GM19397 (cell line): Measurements from ENCODE around the gene ASIP.
"Not testable (repeated sequence)": the region's sequence is repeated elsewhere in the genome, so short reads cannot be mapped to it uniquely, and the experiment has no call there.

Experiments
- ATAC-seq: cut with Tn5 transposase; IDR thresholded peaks from one replicate; pipeline ENCODE4 v1.9.1; 2021; ENCODE audit warnings: mild to moderate bottlenecking, moderate library complexity; ENCODE audit not compliant: unreplicated experiment

ASIP gene, protein sequence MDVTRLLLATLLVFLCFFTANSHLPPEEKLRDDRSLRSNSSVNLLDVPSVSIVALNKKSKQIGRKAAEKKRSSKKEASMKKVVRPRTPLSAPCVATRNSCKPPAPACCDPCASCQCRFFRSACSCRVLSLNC

DNA sequence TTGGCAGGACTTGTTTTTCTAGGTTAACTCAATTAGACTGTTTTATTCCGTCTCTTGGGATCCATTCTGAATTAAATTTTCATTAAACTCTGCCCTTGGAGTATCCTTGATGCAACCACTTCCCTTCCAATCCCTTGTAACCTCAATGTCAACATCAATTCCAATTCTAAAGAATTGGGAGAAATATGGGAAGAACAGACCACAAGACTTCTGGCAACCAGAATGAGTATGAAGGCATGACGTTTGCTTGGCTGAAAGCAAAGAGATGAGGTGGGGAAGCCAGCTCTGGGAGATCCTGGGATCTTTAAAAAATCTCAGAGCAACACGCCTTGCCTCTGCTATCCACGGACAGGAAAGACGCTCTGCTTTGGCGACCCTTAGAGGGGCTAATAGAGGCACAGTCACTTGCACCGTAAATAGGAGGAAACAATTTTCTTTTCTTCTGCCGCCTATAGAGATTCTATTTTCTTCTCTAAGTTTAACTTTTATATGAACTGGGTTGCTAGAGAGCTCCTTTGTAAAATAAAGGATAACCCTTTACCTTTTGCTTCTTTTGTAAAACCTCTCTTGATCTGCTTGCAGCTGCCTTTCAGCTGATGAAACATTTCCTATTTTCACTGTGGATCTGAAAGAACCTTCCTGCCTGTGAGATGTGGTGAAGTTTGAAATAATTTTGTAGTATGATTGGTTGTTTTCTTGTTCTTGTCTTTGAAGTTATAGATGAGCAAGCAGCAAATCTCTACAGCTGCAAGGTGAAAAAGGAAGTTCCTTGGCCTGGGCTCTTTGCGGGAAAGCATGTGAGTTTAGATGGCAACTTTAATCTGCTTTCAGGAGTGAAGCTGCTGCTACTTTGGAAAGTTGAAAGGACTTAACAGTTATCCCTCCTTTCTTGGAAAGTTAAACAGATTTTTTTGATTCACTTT is at the start of gene ASIP:
TSS of gene ASIP (plus strand) at position 731 of the 923 bp plus-strand sequence. CDS start 18,952 bp downstream, outside the sequence.
- ATAC-seq: no peak

DNA sequence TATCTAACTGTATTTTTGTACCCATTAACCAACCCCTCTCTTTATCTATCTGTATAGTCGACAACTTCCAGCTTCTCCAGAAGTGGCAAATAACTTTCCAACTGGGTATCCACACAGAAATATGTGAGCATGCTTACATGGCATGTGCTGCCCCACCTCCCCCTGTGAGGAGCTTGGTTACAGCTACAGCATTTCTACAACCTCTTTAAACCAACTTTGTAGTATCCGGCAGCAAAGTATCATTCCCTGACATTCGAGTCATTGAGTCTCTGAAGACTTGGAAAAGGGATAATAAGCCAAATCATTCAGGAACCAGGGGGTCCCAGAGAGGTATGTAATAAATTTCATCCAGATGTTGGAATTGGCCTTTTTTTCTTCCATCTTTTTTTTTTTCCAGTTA is 48.2 kb upstream of the ASIP start:
- no peak for ATAC-seq

DNA sequence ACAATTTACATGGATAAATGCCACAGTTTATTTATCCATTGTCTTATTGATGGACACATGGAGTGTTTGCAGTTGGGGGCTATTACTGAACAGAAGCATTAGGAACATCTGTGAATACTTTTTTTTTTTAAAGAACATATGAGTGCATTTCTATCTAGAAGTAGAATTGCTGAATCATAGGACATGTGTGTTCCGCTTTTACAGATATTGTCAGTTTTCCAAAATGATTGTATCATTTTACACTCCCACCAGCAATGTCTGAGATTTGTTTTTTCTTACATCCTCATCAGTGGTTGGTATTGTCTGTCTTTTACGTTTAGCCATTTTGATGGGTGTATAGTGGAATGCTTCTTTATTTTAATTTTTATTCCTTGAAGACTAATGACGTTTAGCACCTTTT is 42.0 kb upstream of the ASIP start:
- no peak for ATAC-seq

DNA sequence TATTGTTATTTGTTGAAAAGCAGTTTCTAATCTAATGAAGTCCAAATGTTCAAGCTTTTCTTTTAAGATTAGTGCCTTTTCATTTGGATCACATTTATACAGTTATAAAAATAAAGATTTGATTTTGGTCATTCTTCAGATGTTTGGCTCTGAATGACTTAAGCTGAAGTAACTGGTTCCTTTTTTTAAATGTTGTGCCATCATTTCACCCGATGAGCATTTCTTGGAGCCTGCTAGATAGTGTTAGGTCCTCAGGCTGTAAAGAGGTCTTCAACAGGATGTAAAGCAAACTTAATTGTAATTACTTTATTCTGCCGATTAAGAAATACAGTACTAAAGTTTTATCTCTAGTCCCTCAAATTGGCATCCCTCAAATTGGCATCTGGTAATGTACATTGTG is 41.2 kb upstream of the ASIP start:
- ATAC-seq: no peak

DNA sequence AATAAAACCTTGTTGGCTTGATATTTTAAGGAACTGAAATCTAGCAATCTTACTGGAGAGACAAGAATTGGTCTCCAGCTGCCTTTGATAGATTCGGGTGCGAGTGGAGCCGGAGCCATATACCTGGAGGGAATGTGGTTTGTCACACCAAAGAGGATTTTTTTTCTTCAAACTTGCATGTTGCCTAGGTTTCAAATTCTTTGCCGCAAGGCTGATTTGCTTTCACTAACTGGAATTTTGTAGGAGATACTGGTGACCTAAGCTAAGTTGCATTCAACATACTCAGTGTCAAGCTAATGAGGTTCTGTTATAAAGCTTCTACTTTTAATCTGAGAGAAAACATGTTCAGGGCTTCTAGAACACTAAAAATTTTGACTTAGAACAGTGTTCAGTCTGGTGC is 39.7 kb upstream of the ASIP start:
- no peak for ATAC-seq

DNA sequence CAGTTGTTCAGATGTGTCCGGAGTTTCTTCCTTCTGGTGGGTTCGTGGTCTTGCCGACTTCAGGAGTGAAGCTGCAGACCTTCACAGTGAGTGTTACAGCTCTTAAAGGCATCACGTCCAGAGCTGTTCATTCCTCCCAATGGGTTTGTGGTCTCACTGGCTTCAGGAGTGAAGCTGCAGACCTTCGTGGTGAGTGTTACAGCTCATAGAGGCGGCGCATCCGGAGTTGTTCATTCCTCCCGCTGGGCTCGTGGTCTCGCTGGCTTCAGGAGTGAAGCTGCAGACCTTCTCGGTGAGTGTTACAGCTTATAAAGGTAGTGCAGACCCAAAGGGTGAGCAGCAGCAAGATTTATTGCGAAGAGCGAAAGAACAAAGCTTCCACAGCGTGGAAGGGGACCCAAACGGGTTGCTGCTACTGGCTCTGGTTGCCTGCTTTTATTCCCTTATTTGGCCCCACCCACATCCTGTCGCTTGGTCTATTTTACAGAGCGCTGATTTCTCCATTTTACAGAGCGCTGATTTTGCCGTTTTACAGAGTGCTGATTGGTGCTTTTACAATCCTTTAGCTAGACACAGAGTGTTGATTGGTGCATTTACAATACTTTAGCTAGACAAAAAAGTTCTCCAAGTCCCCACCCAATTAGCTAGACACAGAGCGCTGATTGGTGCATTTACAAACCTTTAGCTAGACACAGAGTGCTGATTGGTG is 35.9 kb upstream of the ASIP start:
- not testable (repeated sequence) for ATAC-seq

DNA sequence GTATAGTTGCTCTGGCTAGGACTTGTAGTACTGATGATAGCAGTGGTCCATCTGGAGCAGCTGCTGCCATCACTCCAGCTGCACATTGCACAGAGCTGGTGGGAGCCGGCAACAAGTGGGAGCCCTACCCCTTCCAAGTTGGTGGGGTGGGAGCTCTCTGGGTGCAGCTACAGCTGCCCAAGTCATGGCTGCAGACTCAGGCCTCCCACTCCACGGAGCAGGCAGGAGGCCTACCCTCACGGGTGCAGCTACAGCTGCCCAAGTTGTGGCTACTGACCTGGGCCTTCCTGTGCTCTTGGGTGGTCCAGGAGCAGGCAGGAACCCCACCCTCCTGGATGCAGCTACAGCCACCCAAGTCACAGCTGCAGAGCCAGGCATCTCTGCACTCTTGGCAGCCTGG is 32.1 kb upstream of the ASIP start:
- ATAC-seq: no peak

DNA sequence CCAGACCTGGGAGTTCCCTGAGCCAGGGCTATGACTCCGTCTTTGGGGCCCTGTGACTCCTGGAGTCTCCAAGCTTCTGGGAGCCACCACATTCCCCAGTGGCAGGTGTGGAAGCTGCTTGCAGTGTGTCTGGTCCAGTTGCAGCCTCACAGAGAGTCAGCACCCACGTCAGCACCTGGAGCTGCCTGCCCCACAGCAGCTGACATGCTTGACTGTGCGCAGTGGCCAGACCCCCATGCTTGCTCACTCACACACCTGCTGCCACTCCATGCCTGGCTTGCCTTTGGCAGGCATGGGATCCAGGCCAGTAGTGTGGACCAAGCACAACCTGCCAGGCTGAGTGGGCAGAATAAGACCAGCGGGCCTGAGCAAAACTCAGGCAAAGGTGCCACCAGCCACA is 31.0 kb upstream of the ASIP start:
- no peak for ATAC-seq

DNA sequence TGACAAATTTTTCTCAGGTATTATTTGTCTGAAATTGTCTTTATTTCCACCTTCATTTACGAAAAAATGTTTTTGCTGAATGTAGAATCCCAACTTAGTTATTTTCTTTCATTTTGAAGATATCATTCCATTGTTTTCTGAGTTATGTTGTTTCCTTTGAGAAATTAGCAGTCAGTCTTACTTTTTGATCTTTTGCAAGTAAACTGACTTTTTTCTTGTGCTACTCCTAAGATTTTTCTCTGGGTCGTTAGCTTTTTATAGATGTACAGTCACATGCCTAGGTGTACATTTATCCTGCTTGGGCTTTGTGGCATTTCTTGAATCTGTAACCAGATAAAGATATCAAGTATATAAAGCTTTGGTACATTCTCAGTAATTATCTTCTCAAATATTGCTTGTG is 29.6 kb upstream of the ASIP start:
- no peak for ATAC-seq

DNA sequence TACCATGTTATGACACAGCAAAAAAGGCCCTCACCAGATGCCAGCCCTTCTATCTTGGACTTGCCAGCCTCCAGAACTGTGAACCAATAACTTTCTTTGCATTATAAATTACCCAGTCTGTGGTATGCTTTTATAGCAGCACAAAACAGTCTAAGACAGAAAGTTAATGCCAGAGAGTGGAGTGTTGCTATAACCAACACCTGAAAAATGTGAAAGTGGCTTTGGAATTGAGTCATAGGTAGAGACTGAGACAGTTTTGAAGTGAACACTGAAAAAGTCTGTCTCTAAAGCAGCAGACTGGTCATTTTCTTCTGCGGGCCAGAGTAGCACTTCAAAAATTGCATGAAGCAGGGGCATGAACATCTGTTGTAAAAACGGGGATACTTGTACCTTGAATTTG is 28.0 kb upstream of the ASIP start:
- no peak for ATAC-seq

DNA sequence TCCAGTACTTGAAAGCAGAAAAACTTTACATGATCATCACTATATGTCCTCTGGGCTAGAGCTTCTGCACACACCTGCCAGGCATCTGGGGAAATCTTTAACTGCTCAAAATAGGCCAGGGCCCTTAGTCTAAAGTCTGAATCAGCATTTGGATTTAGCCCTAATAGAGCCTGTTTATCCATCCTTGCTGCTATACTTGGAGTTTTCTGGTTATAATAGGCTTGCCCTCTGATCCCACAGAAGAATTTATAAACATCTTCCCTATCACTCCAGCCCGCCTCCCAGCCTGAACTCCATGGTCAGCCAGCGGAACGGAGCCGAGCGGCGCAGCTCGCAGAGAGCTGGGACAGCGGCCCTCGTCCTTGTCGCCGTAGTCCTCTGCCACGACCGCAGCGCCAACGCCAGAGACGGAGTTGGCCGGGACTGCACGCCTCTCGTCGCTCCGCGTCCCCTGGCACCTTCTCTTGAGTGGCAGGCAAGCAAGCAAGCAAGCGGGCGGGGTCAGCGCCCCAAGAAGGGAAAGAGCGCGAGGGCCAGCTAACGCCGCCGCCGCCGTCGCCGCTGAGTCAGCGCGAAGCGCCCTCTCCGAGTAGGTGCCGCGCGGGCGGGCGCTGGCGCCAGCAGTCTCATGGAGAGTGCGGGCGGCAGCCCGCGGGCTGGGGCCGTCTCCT is 25.4 kb upstream of the ASIP start:
- ATAC-seq: no peak

DNA sequence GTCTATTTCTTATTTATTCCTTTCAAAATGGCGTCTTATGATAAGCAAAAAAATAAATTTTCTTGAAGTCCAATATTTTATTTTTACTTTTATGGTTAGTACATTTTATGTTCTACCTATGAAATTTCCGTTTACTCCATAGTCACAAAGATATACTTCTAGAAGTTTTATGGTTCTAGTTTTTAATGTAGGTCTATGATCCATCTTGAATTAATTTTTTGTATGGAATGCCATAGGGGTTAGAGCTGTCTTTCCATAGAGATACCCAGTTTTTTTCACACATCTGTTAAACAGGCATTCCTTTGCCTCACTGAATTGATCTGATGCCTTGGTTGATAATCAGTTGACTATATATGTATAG is 24.9 kb upstream of the ASIP start:
- no peak for ATAC-seq

DNA sequence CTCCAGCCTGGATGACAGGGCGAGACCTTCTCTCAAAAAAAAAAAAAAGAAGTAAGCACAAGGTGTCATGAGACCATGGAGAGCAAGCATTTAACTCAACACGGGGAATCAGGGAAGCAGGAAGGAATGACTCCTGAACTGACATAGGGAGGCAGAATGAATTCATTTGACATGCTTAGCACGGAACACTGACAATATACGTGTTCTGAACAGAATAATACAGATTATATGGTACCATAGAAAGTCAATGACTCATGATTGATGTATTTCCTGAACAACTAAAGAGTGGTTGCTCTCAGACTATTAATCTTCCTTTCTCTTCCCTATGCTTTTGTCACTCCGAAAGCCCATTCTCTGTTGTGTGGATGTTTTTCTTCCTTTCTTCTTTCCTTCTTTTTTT is 20.7 kb upstream of the ASIP start:
- ATAC-seq: no peak

DNA sequence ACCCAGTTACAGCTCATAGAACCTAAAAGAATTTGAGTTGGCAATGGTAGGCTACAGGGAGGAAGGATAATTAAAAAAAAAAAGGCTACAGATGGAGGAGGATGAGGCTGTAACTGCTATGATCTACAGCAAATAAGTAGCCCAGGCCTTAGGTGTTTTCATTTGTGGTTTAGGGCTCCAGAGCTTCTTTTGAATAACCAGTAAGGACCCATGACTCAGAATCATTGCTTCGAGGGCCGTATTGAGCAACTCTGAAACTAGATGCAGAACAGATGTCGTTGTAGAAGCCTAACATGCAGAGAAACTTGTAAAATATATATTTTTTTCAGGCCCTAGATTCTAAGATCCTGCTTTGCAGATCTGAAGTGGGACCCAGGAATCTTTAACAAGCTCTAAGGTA is 19.0 kb upstream of the ASIP start:
- ATAC-seq: no peak

DNA sequence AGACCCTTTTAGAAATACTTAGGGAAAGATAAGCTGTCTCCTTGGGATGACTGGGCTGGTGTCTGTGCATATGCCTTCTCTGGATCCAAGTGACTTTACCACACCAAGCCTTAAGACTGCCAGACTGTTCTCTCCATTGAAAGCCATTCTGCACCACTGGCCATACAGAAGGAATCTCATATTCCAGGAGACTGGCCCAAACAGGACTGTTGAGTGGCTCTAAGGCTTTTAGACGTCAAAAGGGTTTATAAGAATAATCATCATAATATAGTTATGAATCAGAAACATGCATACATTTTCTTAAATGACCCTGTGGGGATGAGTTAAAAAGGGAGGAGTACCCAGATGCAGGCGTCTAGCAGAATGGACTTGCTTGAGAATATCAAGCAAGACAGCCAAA is 17.0 kb upstream of the ASIP start:
- not testable (repeated sequence) for ATAC-seq

DNA sequence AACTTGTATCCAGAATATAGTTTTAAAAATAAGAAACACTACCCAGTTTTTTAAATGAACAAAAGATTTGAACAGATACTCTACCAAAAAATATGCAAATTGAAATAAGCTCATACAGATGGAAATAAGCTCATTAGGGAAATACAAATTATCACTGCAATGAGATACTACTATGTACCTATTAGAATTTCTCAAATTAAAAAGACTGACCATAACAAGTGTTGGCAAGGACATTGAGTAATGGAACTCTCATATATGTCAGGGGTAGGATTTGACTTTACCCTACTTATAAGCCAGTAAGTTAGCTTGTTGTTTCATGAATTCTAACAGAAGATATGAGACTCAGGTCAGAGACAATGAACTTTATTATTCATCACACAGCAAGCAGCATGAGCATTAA is 9.6 kb upstream of the ASIP start:
- no peak for ATAC-seq

DNA sequence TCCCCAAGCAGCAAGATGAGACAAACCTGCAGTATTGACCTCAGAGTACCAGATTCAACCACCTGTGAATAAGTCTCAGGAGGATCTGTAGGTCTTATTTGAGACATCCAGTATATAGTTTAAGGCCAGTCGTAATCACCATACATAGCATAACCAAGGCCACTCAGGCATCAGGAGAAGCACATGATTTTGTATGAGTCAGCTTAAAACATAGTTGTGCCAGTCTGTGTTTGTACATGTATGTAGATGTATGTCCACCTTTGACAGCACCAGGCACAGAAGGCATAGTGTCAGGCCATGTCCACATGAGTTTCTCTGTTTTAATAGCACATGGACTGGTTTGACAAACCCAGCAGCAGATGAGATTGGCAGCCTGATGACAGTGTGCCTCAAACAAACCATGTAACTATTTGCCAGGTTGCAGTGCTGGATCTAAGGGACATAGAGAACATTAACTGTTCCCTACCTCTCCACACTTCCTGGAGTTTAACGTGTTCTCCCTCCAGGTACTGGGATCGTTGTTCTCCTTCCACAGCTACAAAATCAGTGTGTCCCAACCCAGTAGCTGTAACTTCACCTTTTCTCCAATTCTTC is 8.6 kb upstream of the ASIP start:
- ATAC-seq: no peak

DNA sequence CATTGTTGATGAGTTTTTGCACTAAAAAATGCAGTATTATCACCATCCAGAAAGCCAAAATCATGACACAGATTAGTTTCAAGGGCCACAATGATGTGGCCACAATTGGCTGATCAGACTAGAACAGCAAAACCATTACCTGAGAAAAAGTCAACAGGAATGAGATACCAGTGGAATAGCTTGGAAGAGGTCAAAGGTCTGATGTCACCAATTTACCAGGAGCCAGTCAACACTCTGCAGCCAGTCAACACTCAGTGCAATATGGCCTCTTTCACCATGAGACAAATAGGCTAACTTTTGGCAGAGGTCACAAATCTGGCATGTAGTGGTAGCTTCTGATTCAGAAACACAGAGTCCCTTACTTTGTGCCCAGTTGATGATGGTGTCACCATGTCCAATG is 7.5 kb upstream of the ASIP start:
- ATAC-seq: no peak

DNA sequence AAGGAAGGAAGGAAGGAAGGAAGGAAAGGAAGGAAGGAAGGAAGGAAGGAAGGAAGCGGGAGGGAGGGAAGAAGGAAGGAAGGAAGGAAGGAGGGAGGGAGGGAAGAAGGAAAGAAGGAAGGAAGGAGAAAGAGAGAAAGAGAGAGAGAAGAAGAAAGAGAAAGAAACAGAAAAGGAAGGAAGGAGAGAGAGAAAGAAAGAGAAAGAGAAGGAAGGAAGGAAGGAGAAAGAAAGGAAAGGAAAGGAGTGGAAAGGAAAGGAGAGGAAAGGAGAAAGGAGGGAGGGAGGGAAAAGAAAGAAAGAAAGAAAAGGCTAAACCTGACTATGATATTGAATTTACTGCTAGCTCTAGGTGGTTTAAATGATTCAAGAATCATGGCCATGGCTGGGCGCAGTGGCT is 5.3 kb upstream of the ASIP start:
- ATAC-seq: no peak

DNA sequence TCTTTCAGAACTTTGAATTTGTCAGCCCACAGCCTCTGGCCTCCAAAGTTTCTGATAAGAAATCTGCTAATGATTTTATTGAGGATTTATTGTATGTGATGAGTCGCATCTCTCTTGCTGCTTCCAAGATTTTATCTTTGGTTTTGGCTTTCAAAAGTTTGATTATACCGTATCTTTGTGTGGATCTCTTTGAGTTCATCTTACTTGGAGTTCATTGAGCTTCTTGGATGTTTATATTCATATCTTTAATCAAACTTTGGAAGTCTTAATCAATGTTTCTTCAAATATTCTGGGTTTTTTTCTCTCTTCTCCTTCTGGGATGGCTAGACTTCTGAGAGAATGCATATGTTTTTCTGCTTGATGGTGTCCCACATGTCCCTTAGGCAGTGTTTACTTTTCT is 3.3 kb upstream of the ASIP start:
- no peak for ATAC-seq

DNA sequence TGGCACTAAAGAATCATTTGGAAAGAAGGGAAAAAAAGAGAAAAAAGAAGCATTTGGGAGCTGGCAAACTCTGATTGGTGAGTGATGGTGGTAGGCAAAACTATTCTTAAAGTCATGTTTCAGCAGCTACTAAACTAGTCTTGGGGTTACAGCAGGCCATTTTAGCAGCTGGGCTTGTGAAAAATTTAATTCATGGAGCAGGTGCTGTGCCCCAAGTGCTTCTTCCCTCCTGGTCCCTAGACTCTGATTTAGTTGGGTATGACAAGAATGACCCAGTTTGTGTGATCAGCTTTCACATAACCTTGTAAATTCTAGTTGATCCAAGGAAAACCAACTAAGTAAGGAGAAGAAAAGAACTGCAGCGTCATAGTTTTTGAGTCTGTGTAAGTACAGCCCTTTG is 1.1 kb upstream of the ASIP start:
- no peak for ATAC-seq
